H9 (cell line): Measurements from ENCODE around the gene ITGAE. TPM values are rescaled to one million over a fixed set of nuclear protein-coding genes. Genes with fewer than 3 reads are reported as not detected.

Experiments used
- DNase-seq: peaks from one replicate; pipeline ENCODE4 v3.0.0-alpha.2; 2017
- H2AFZ ChIP-seq: one replicate; pipeline ENCODE4 v1.6.1; 2013; ENCODE audit warnings: mild to moderate bottlenecking, low read length, control low read depth, moderate library complexity
- H2AK5ac ChIP-seq: 2 replicates; pipeline ENCODE4 v1.6.1; 2013; ENCODE audit warnings: low read length, control low read depth, mixed read lengths; ENCODE audit not compliant: insufficient read length
- H2BK120ac ChIP-seq: one replicate; pipeline ENCODE4 v1.6.1; 2013; ENCODE audit warnings: low read depth, mild to moderate bottlenecking, low read length, control low read depth, inconsistent platforms; ENCODE audit not compliant: poor library complexity, severe bottlenecking
- H2BK12ac ChIP-seq: 2 replicates; pipeline ENCODE4 v1.6.1; 2013; ENCODE audit warnings: low read length, control low read depth, mixed read lengths, low read depth; ENCODE audit not compliant: insufficient read length
- H2BK15ac ChIP-seq: 2 replicates; pipeline ENCODE4 v1.6.1; 2013; ENCODE audit warnings: low read depth, low read length, control low read depth
- H2BK20ac ChIP-seq: one replicate; pipeline ENCODE4 v1.6.1; 2013; ENCODE audit warnings: low read depth, mild to moderate bottlenecking, low read length, control low read depth, inconsistent platforms; ENCODE audit not compliant: poor library complexity, severe bottlenecking
- H2BK5ac ChIP-seq: 2 replicates; pipeline ENCODE4 v1.6.1; 2013; ENCODE audit warnings: low read length, control low read depth, mixed read lengths; ENCODE audit not compliant: insufficient read length
- H3K14ac ChIP-seq: 2 replicates; pipeline ENCODE4 v1.6.1; 2013; ENCODE audit warnings: low read length, control low read depth; ENCODE audit not compliant: insufficient read depth
- H3K18ac ChIP-seq: 2 replicates; pipeline ENCODE4 v1.6.1; 2013; ENCODE audit warnings: low read depth, mild to moderate bottlenecking, mixed read lengths, low read length, control low read depth; ENCODE audit not compliant: insufficient read length
- H3K23ac ChIP-seq: 2 replicates; pipeline ENCODE4 v1.6.1; 2013; ENCODE audit warnings: low read length, control low read depth, mixed read lengths, low read depth; ENCODE audit not compliant: insufficient read length
- H3K23me2 ChIP-seq: 2 replicates; pipeline ENCODE4 v1.6.1; 2013; ENCODE audit warnings: low read depth, mild to moderate bottlenecking, mixed read lengths, low read length, control low read depth; ENCODE audit not compliant: insufficient read length, poor library complexity, severe bottlenecking
- H3K27ac ChIP-seq: 2 replicates; pipeline ENCODE4 v1.5.1; 2013; ENCODE audit warnings: low read length, control low read depth, mixed read lengths, low read depth; ENCODE audit not compliant: insufficient read length
- H3K27me3 ChIP-seq: 2 replicates; pipeline ENCODE4 v1.6.1; 2013; ENCODE audit warnings: low read length, control low read depth, inconsistent platforms; ENCODE audit not compliant: insufficient read depth
- H3K4ac ChIP-seq: 2 replicates; pipeline ENCODE4 v1.6.1; 2013; ENCODE audit warnings: low read depth, mild to moderate bottlenecking, control low read depth, inconsistent platforms, low read length, moderate library complexity
- H3K4me1 ChIP-seq: 2 replicates; pipeline ENCODE4 v1.6.1; 2013; ENCODE audit warnings: low read length, control low read depth, inconsistent platforms; ENCODE audit not compliant: insufficient read depth
- H3K4me2 ChIP-seq: 2 replicates; pipeline ENCODE4 v1.6.1; 2013; ENCODE audit warnings: low read length, control low read depth, mixed read lengths; ENCODE audit not compliant: insufficient read length, insufficient read depth
- H3K56ac ChIP-seq: 2 replicates; pipeline ENCODE4 v1.6.1; 2013; ENCODE audit warnings: low read depth, mild to moderate bottlenecking, mixed read lengths, low read length, control low read depth; ENCODE audit not compliant: insufficient read length
- H3K79me1 ChIP-seq: 2 replicates; pipeline ENCODE4 v1.6.1; 2013; ENCODE audit warnings: low read depth, mild to moderate bottlenecking, moderate library complexity, low read length, control low read depth, inconsistent platforms; ENCODE audit not compliant: insufficient read depth, poor library complexity, severe bottlenecking
- H3K79me2 ChIP-seq: 2 replicates; pipeline ENCODE4 v1.6.1; 2013; ENCODE audit warnings: low read length, control low read depth, inconsistent platforms; ENCODE audit not compliant: insufficient read depth
- H3K9ac ChIP-seq: 2 replicates; pipeline ENCODE4 v1.6.1; 2013; ENCODE audit warnings: low read length, control low read depth, mixed read lengths; ENCODE audit not compliant: insufficient read length; ENCODE audit errors: extremely low read depth
- H3K9me3 ChIP-seq: one replicate; pipeline ENCODE4 v1.6.1; 2013; ENCODE audit warnings: low read depth, low read length, inconsistent platforms; ENCODE audit not compliant: control insufficient read depth
- H3T11ph ChIP-seq: one replicate; pipeline ENCODE4 v1.6.1; 2013; ENCODE audit warnings: mild to moderate bottlenecking, low read length, control low read depth, inconsistent platforms
- H4K20me1 ChIP-seq: one replicate; pipeline ENCODE4 v1.6.1; 2013; ENCODE audit not compliant: control insufficient read depth, insufficient read length, insufficient read depth
- H4K5ac ChIP-seq: 2 replicates; pipeline ENCODE4 v1.6.1; 2013; ENCODE audit warnings: low read depth, mild to moderate bottlenecking, mixed read lengths, low read length, control low read depth; ENCODE audit not compliant: insufficient read length
- H4K8ac ChIP-seq: replicated peaks from 2 replicates; pipeline ENCODE4 v1.6.1; 2013; ENCODE audit warnings: low read length, control low read depth, mixed read lengths, low read depth; ENCODE audit not compliant: insufficient read length
- H4K91ac ChIP-seq: 2 replicates; pipeline ENCODE4 v1.6.1; 2013; ENCODE audit warnings: low read depth, mild to moderate bottlenecking, moderate library complexity, mixed read lengths, low read length, control low read depth; ENCODE audit not compliant: insufficient read length
- H3K27ac Mint-ChIP-seq, 3 experiments: 2 replicates in 2 of 3; 3 replicates in 1 of 3; pipeline ENCODE4 v1.8.0; 2020 to 2021; ENCODE audit warnings: mixed read lengths in 3 of 3, mild to moderate bottlenecking in 1 of 3, moderate library complexity in 1 of 3
- H3K27me3 Mint-ChIP-seq: 2 replicates; pipeline ENCODE4 v1.8.0; 2021; ENCODE audit warnings: low read depth, mild to moderate bottlenecking, moderate library complexity, mixed read lengths
- H3K36me3 Mint-ChIP-seq, 3 experiments: 2 replicates in 2 of 3; 3 replicates in 1 of 3; pipeline ENCODE4 v1.8.0; 2020 to 2021; ENCODE audit warnings: low read depth in 3 of 3, mixed read lengths in 3 of 3; ENCODE audit not compliant: insufficient read depth in 1 of 3
- H3K4me1 Mint-ChIP-seq, 2 experiments: 2 replicates each; pipeline ENCODE4 v1.8.0; 2020; ENCODE audit warnings: mixed read lengths in 2 of 2
- H3K4me3 Mint-ChIP-seq, 2 experiments: 2 replicates in 1 of 2; 3 replicates in 1 of 2; pipeline ENCODE4 v1.8.0; 2020 to 2021; ENCODE audit warnings: mild to moderate bottlenecking in 2 of 2, mixed read lengths in 2 of 2, moderate library complexity in 1 of 2
- H3K9me3 Mint-ChIP-seq, 2 experiments: 2 replicates in 1 of 2; 3 replicates in 1 of 2; pipeline ENCODE4 v1.8.0; 2020; ENCODE audit warnings: mild to moderate bottlenecking in 2 of 2, mixed read lengths in 2 of 2, moderate library complexity in 1 of 2
- WGBS: extraction: QIAGEN DNeasy Blood & Tissue Kit; methylation state at CpG from one replicate; pipeline ENCODE4 v1.1.7; 2013; ENCODE audit warnings: missing lambda C conversion rate, low lambda C conversion rate, mixed read lengths; ENCODE audit not compliant: insufficient read length; ENCODE audit errors: extremely low coverage; 5-methylcytosine and 5-hydroxymethylcytosine counted together
- total RNA-seq: library from RNA; stranded (reverse); gene quantifications from 2 replicates; pipeline ENCODE4 v1.2.1, GENCODE V29; 2021
- TF ChIP-seq, protein P1 (sequence below): fragments of 200-600 bp; sonication (generic); conservative IDR thresholded peaks from 3 replicates; pipeline ENCODE4 v1.8.0; 2021; ENCODE audit warnings: antibody characterized with exemption, mild to moderate bottlenecking

ITGAE gene
- total RNA-seq, 1 experiment from 2014 or later, result 23.5 TPM

GRCh38 chr17:3810019-3810418, 9.0 kb upstream of the ITGAE start:
- H2BK15ac ChIP-seq, result no peak overlapping the region
- no peaks in the 10 kb centered on the region for H3K4me1 ChIP-seq
- no peak overlapping the region for H4K8ac ChIP-seq
- H3K36me3 Mint-ChIP-seq, result peaks cover 14 to 83% (median 74%) of the 10 kb centered on the region in 3 experiments; a peak in 6 of 7 replicates
- no peaks in the 10 kb centered on the region for H3K9me3 Mint-ChIP-seq
- no peak overlapping the region for H3K18ac ChIP-seq
- H2AFZ ChIP-seq, result no peak overlapping the region
- no peak overlapping the region for H3K27ac Mint-ChIP-seq
- no peak overlapping the region for H3K14ac ChIP-seq
- H3K4ac ChIP-seq, result no peak overlapping the region
- H2BK5ac ChIP-seq, result no peak overlapping the region
- H2AK5ac ChIP-seq, result no peak overlapping the region
- H3K23me2 ChIP-seq, result no peaks in the 10 kb centered on the region
- no peak overlapping the region for H4K5ac ChIP-seq
- no CpG with 5 or more reads among the region's 4 CpGs for WGBS
- H3K4me1 Mint-ChIP-seq, result no peaks in the 10 kb centered on the region
- no peaks in the 10 kb centered on the region for H4K20me1 ChIP-seq
- no peaks in the 10 kb centered on the region for H3K9me3 ChIP-seq
- H3K27me3 Mint-ChIP-seq, result no peaks in the 10 kb centered on the region
- H3K56ac ChIP-seq, result no peak overlapping the region
- no peaks in the 10 kb centered on the region for H3K79me1 ChIP-seq
- TF ChIP-seq, protein P1, sequence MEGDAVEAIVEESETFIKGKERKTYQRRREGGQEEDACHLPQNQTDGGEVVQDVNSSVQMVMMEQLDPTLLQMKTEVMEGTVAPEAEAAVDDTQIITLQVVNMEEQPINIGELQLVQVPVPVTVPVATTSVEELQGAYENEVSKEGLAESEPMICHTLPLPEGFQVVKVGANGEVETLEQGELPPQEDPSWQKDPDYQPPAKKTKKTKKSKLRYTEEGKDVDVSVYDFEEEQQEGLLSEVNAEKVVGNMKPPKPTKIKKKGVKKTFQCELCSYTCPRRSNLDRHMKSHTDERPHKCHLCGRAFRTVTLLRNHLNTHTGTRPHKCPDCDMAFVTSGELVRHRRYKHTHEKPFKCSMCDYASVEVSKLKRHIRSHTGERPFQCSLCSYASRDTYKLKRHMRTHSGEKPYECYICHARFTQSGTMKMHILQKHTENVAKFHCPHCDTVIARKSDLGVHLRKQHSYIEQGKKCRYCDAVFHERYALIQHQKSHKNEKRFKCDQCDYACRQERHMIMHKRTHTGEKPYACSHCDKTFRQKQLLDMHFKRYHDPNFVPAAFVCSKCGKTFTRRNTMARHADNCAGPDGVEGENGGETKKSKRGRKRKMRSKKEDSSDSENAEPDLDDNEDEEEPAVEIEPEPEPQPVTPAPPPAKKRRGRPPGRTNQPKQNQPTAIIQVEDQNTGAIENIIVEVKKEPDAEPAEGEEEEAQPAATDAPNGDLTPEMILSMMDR, result no peak
- no peak overlapping the region for H3K4me2 ChIP-seq
- H2BK12ac ChIP-seq, result no peak overlapping the region
- no peaks in the 10 kb centered on the region for H3K27me3 ChIP-seq
- no peak overlapping the region for H2BK20ac ChIP-seq
- no peak overlapping the region for H3T11ph ChIP-seq
- no peak overlapping the region for H3K4me3 Mint-ChIP-seq
- no peaks in the 10 kb centered on the region for H3K79me2 ChIP-seq
- H2BK120ac ChIP-seq, result no peak overlapping the region
- no peak overlapping the region for H4K91ac ChIP-seq
- H3K27ac ChIP-seq, result no peak overlapping the region
- H3K23ac ChIP-seq, result no peak overlapping the region
- no peak for DNase-seq
- no peak overlapping the region for H3K9ac ChIP-seq
